Measurements from ENCODE around the gene RELCH.

The RELCH gene

GRCh38 chr18:62258616-62259015 is 71.6 kb downstream of the RELCH start:
- Histone ChIP-seq H2AFZ (ENCODE audit: low read depth, low read length) (no peak overlapping the region), H3K27ac (ENCODE audit: low read length, poor library complexity, severe bottlenecking) (peak overlapping the region; percentile 60), H4K91ac (ENCODE audit: low read length) (no peak overlapping the region), H2BK12ac (ENCODE audit: low read length in 2 of 2) (no peak overlapping the region), H3K18ac (ENCODE audit: low read depth in 1 of 2, low read length in 2 of 2) (no peak overlapping the region), H2BK120ac (ENCODE audit: low read depth, low read length) (no peak overlapping the region), H3K79me1 (replicated peaks; ENCODE audit: low read length, poor library complexity, severe bottlenecking) (peaks cover 2% of the 10 kb centered on the region), H3K4ac (ENCODE audit: low read depth in 1 of 2, low read length in 2 of 2) (no peak overlapping the region), H3K36me3 (ENCODE audit: control insufficient read depth in 1 of 2, insufficient read depth in 2 of 2, low read depth in 1 of 2, low read length in 2 of 2) (peaks cover 3 to 89% of the 10 kb centered on the region in 2 experiments), H3K27me3 (ENCODE audit: control insufficient read depth in 1 of 2, insufficient read depth in 1 of 2, low read length in 2 of 2) (no peaks in the 10 kb centered on the region), H3K23ac (ENCODE audit: low read length in 2 of 2) (no peak overlapping the region), H3K14ac (ENCODE audit: low read length in 2 of 2) (no peak overlapping the region), H3K9ac (ENCODE audit: low read length) (no peak overlapping the region), H3K4me3 (ENCODE audit: insufficient read depth in 1 of 2, low read depth in 1 of 2, low read length in 2 of 2) (no peak overlapping the region), H3K4me1 (ENCODE audit: control insufficient read depth, insufficient read depth, low read depth, low read length) (no peaks in the 10 kb centered on the region), H2BK5ac (ENCODE audit: low read depth, low read length, poor library complexity, severe bottlenecking) (no peak overlapping the region), H2AK5ac (ENCODE audit: low read length, severe bottlenecking) (no peak overlapping the region), H3K4me2 (ENCODE audit: low read length, poor library complexity, severe bottlenecking) (no peak overlapping the region), H4K8ac (ENCODE audit: low read length) (no peak overlapping the region), H3K9me3 (ENCODE audit: control insufficient read depth, low read length) (no peaks in the 10 kb centered on the region), H2BK15ac (ENCODE audit: low read depth, poor library complexity, severe bottlenecking) (no peak overlapping the region)
- DNase-seq: no peak

- peaks cover 3 to 92% of the 10 kb centered on the region in 2 experiments for H3K36me3 ChIP-seq (ENCODE audit: control insufficient read depth in 1 of 2, insufficient read depth in 2 of 2, low read depth in 1 of 2, low read length in 2 of 2)
- no peak overlapping the region for H2AFZ ChIP-seq (ENCODE audit: low read depth, low read length)
- peaks cover 3% of the 10 kb centered on the region for H3K79me1 ChIP-seq (replicated peaks; ENCODE audit: low read length, poor library complexity, severe bottlenecking)
- no peak overlapping the region for H3K27ac ChIP-seq (ENCODE audit: low read length, poor library complexity, severe bottlenecking)
- no peaks in the 10 kb centered on the region for H3K9me3 ChIP-seq (ENCODE audit: control insufficient read depth, low read length)
- H4K8ac ChIP-seq (ENCODE audit: low read length): no peak overlapping the region
- WGBS: 77% methylated on average over 2 of the region's 2 CpGs
- no peaks in the 10 kb centered on the region for H3K4me1 ChIP-seq (ENCODE audit: control insufficient read depth, insufficient read depth, low read depth, low read length)
- H2BK120ac ChIP-seq (ENCODE audit: low read depth, low read length): no peak overlapping the region
- no peak overlapping the region for H3K9ac ChIP-seq (ENCODE audit: low read length)
- H2BK12ac ChIP-seq (ENCODE audit: low read length in 2 of 2): no peak overlapping the region
- H3K27me3 ChIP-seq (ENCODE audit: control insufficient read depth in 1 of 2, insufficient read depth in 1 of 2, low read length in 2 of 2): no peaks in the 10 kb centered on the region
- H2AK5ac ChIP-seq (ENCODE audit: low read length, severe bottlenecking): no peak overlapping the region
- H3K4me2 ChIP-seq (ENCODE audit: low read length, poor library complexity, severe bottlenecking): no peak overlapping the region
- no peak overlapping the region for H4K91ac ChIP-seq (ENCODE audit: low read length)
- H3K18ac ChIP-seq (ENCODE audit: low read depth in 1 of 2, low read length in 2 of 2): no peak overlapping the region
- no peak overlapping the region for H3K23ac ChIP-seq (ENCODE audit: low read length in 2 of 2)
- H2BK15ac ChIP-seq (ENCODE audit: low read depth, poor library complexity, severe bottlenecking): no peak overlapping the region
- H2BK5ac ChIP-seq (ENCODE audit: low read depth, low read length, poor library complexity, severe bottlenecking): no peak overlapping the region
- no peak overlapping the region for H3K4me3 ChIP-seq (ENCODE audit: insufficient read depth in 1 of 2, low read depth in 1 of 2, low read length in 2 of 2)
- no peak for DNase-seq
- H3K4ac ChIP-seq (ENCODE audit: low read depth in 1 of 2, low read length in 2 of 2): no peak overlapping the region
- no peak overlapping the region for H3K14ac ChIP-seq (ENCODE audit: low read length in 2 of 2)
Observed at GRCh38 chr18:62262061-62262460, 75.0 kb downstream of the RELCH start.

- Histone ChIP-seq H3K4me2 (ENCODE audit: low read length, poor library complexity, severe bottlenecking) (no peak overlapping the region), H2BK120ac (ENCODE audit: low read depth, low read length) (no peak overlapping the region), H3K4me3 (ENCODE audit: insufficient read depth in 1 of 2, low read depth in 1 of 2, low read length in 2 of 2) (no peak overlapping the region), H2BK15ac (ENCODE audit: low read depth, poor library complexity, severe bottlenecking) (no peak overlapping the region), H3K27me3 (ENCODE audit: control insufficient read depth in 1 of 2, insufficient read depth in 1 of 2, low read length in 2 of 2) (no peaks in the 10 kb centered on the region), H4K91ac (ENCODE audit: low read length) (no peak overlapping the region), H3K14ac (ENCODE audit: low read length in 2 of 2) (no peak overlapping the region), H2BK5ac (ENCODE audit: low read depth, low read length, poor library complexity, severe bottlenecking) (no peak overlapping the region), H3K79me1 (replicated peaks; ENCODE audit: low read length, poor library complexity, severe bottlenecking) (peaks cover 5% of the 10 kb centered on the region), H4K8ac (ENCODE audit: low read length) (no peak overlapping the region), H3K4me1 (ENCODE audit: control insufficient read depth, insufficient read depth, low read depth, low read length) (no peaks in the 10 kb centered on the region), H3K9ac (ENCODE audit: low read length) (no peak overlapping the region), H3K9me3 (ENCODE audit: control insufficient read depth, low read length) (no peaks in the 10 kb centered on the region), H3K27ac (ENCODE audit: low read length, poor library complexity, severe bottlenecking) (no peak overlapping the region), H2AK5ac (ENCODE audit: low read length, severe bottlenecking) (no peak overlapping the region), H3K4ac (ENCODE audit: low read depth in 1 of 2, low read length in 2 of 2) (no peak overlapping the region), H3K36me3 (ENCODE audit: control insufficient read depth in 1 of 2, insufficient read depth in 2 of 2, low read depth in 1 of 2, low read length in 2 of 2) (peaks cover 4 to 84% of the 10 kb centered on the region in 2 experiments), H3K18ac (ENCODE audit: low read depth in 1 of 2, low read length in 2 of 2) (no peak overlapping the region), H2AFZ (ENCODE audit: low read depth, low read length) (no peak overlapping the region), H3K23ac (ENCODE audit: low read length in 2 of 2) (no peak overlapping the region), H2BK12ac (ENCODE audit: low read length in 2 of 2) (no peak overlapping the region)
- WGBS: 100% methylated on average over 2 of the region's 2 CpGs
- no peak for DNase-seq
Observed at GRCh38 chr18:62264984-62265383, 77.9 kb downstream of the RELCH start.

GRCh38 chr18:62277045-62277444 is 90.0 kb downstream of the RELCH start:
- H2BK5ac ChIP-seq (ENCODE audit: low read depth, low read length, poor library complexity, severe bottlenecking): no peak overlapping the region
- H3K79me1 ChIP-seq (replicated peaks; ENCODE audit: low read length, poor library complexity, severe bottlenecking): peaks cover 3% of the 10 kb centered on the region
- peaks cover 0 to 40% of the 10 kb centered on the region in 2 experiments for H3K36me3 ChIP-seq (ENCODE audit: control insufficient read depth in 1 of 2, insufficient read depth in 2 of 2, low read depth in 1 of 2, low read length in 2 of 2)
- no peak overlapping the region for H2BK15ac ChIP-seq (ENCODE audit: low read depth, poor library complexity, severe bottlenecking)
- H3K18ac ChIP-seq (ENCODE audit: low read depth in 1 of 2, low read length in 2 of 2): no peak overlapping the region
- no peak overlapping the region for H3K4me2 ChIP-seq (ENCODE audit: low read length, poor library complexity, severe bottlenecking)
- H4K91ac ChIP-seq (ENCODE audit: low read length): no peak overlapping the region
- no peak overlapping the region for H3K14ac ChIP-seq (ENCODE audit: low read length in 2 of 2)
- no peak overlapping the region for H2BK12ac ChIP-seq (ENCODE audit: low read length in 2 of 2)
- H3K4ac ChIP-seq (ENCODE audit: low read depth in 1 of 2, low read length in 2 of 2): no peak overlapping the region
- H3K27me3 ChIP-seq (ENCODE audit: control insufficient read depth in 1 of 2, insufficient read depth in 1 of 2, low read length in 2 of 2): no peaks in the 10 kb centered on the region
- no peak overlapping the region for H3K27ac ChIP-seq (ENCODE audit: low read length, poor library complexity, severe bottlenecking)
- H3K4me3 ChIP-seq (ENCODE audit: insufficient read depth in 1 of 2, low read depth in 1 of 2, low read length in 2 of 2): no peak overlapping the region
- H2BK120ac ChIP-seq (ENCODE audit: low read depth, low read length): no peak overlapping the region
- no peak overlapping the region for H3K9ac ChIP-seq (ENCODE audit: low read length)
- no peak overlapping the region for H3K23ac ChIP-seq (ENCODE audit: low read length in 2 of 2)
- 91% methylated on average over 1 of the region's 1 CpG for WGBS
- H2AK5ac ChIP-seq (ENCODE audit: low read length, severe bottlenecking): no peak overlapping the region
- H3K4me1 ChIP-seq (ENCODE audit: control insufficient read depth, insufficient read depth, low read depth, low read length): no peaks in the 10 kb centered on the region
- no peak for DNase-seq
- no peak overlapping the region for H2AFZ ChIP-seq (ENCODE audit: low read depth, low read length)
- H3K9me3 ChIP-seq (ENCODE audit: control insufficient read depth, low read length): no peaks in the 10 kb centered on the region
- H4K8ac ChIP-seq (ENCODE audit: low read length): no peak overlapping the region
